Liver (tissue), 9 donors: ENCODE results near the gene COMMD4. TPM values are rescaled to one million over a fixed set of nuclear protein-coding genes. Genes with fewer than 3 reads are reported as not detected.

Experiments used
- DNase-seq: peaks from one replicate; pipeline ENCODE4 v3.0.0-alpha.2; 2017; ENCODE audit warnings: low spot score
- H3K27ac ChIP-seq, 2 donors: one replicate each; pipeline ENCODE4 v1.7.0; 2013; ENCODE audit warnings: inconsistent platforms in 2 of 2, low read length in 2 of 2, control low read depth in 1 of 2, low read depth in 1 of 2, mild to moderate bottlenecking in 1 of 2
- H3K27me3 ChIP-seq, 4 donors: one replicate each; pipeline versions ENCODE4 v1.6.1 to v1.7.0; 2013; ENCODE audit warnings: low read length in 3 of 4, inconsistent platforms in 1 of 4, mild to moderate bottlenecking in 1 of 4, moderate library complexity in 1 of 4; ENCODE audit not compliant: control insufficient read depth in 4 of 4, insufficient read depth in 4 of 4
- H3K36me3 ChIP-seq, 4 donors: one replicate each; pipeline versions ENCODE4 v1.6.1 to v1.7.0; 2013; ENCODE audit warnings: low read length in 3 of 4, mild to moderate bottlenecking in 3 of 4, low read depth in 1 of 4, moderate library complexity in 1 of 4; ENCODE audit not compliant: control insufficient read depth in 4 of 4, insufficient read depth in 3 of 4
- H3K4me1 ChIP-seq, 4 donors: one replicate each; pipeline versions ENCODE4 v1.6.1 to v1.7.0; 2013; ENCODE audit warnings: low read length in 3 of 4, mild to moderate bottlenecking in 3 of 4, moderate library complexity in 1 of 4; ENCODE audit not compliant: control insufficient read depth in 4 of 4, insufficient read depth in 4 of 4
- H3K4me3 ChIP-seq, 3 donors: one replicate each; pipeline versions ENCODE4 v1.6.1 to v1.7.0; 2013; ENCODE audit warnings: low read length in 3 of 3, control low read depth in 1 of 3, low read depth in 1 of 3, mild to moderate bottlenecking in 1 of 3
- H3K9ac ChIP-seq, 2 donors: one replicate each; pipeline ENCODE4 v1.7.0; 2013; ENCODE audit warnings: low read length in 2 of 2, mild to moderate bottlenecking in 2 of 2, moderate library complexity in 2 of 2, control low read depth in 1 of 2, low read depth in 1 of 2
- H3K9me3 ChIP-seq, 4 donors: one replicate each; pipeline versions ENCODE4 v1.6.1 to v1.7.0; 2013; ENCODE audit warnings: low read length in 3 of 4; ENCODE audit not compliant: control insufficient read depth in 4 of 4
- EGR1 ChIP-seq, 2 donors: IDR thresholded peaks; 2 replicates each; pipeline ENCODE4 v1.6.1; 2016 to 2018; ENCODE audit warnings: antibody characterized with exemption in 2 of 2, low read depth in 2 of 2
- FOXA1 ChIP-seq: IDR thresholded peaks from 2 replicates; pipeline ENCODE4 v1.6.1; 2016; ENCODE audit warnings: antibody characterized with exemption
- FOXA2 ChIP-seq: IDR thresholded peaks from 2 replicates; pipeline ENCODE4 v1.6.1; 2016; ENCODE audit warnings: antibody characterized with exemption
- GABPA ChIP-seq, 2 donors: IDR thresholded peaks in 1 of 2; conservative IDR thresholded peaks in 1 of 2; 2 replicates each; pipeline ENCODE4 v1.6.1; 2016; ENCODE audit warnings: antibody characterized with exemption in 2 of 2, mild to moderate bottlenecking in 1 of 2, moderate library complexity in 1 of 2
- HNF4A ChIP-seq, 2 donors: conservative IDR thresholded peaks; 2 replicates each; pipeline ENCODE4 v1.6.1; 2016; ENCODE audit warnings: antibody characterized with exemption in 2 of 2, mild to moderate bottlenecking in 2 of 2
- HNF4G ChIP-seq: IDR thresholded peaks from 2 replicates; pipeline ENCODE4 v1.6.1; 2016; ENCODE audit warnings: antibody characterized with exemption
- JUND ChIP-seq, 2 donors: IDR thresholded peaks; 2 replicates each; pipeline ENCODE4 v1.6.1; 2016; ENCODE audit warnings: antibody characterized with exemption in 2 of 2
- NR2F2 ChIP-seq: IDR thresholded peaks from 2 replicates; pipeline ENCODE4 v1.6.1; 2016; ENCODE audit warnings: antibody characterized with exemption
- RAD21 ChIP-seq, 2 donors: IDR thresholded peaks; 2 replicates each; pipeline ENCODE4 v1.6.1; 2016; ENCODE audit warnings: antibody characterized with exemption in 2 of 2, mild to moderate bottlenecking in 2 of 2
- RXRA ChIP-seq, 2 donors: IDR thresholded peaks; 2 replicates each; pipeline ENCODE4 v1.6.1; 2017 to 2018; ENCODE audit warnings: antibody characterized with exemption in 2 of 2, mild to moderate bottlenecking in 1 of 2
- SP1 ChIP-seq: IDR thresholded peaks from 2 replicates; pipeline ENCODE4 v1.6.1; 2018; ENCODE audit warnings: antibody characterized with exemption, mild to moderate bottlenecking
- TAF1 ChIP-seq: conservative IDR thresholded peaks from 2 replicates; pipeline ENCODE4 v1.6.1; 2016; ENCODE audit warnings: antibody characterized with exemption, mild to moderate bottlenecking
- YY1 ChIP-seq: IDR thresholded peaks from 2 replicates; pipeline ENCODE4 v1.6.1; 2016; ENCODE audit warnings: antibody characterized with exemption, mild to moderate bottlenecking
- ZBTB33 ChIP-seq: IDR thresholded peaks from 2 replicates; pipeline ENCODE4 v1.6.1; 2016; ENCODE audit warnings: antibody characterized with exemption
- WGBS: extraction: QIAGEN DNeasy Blood & Tissue Kit; methylation state at CpG from one replicate; pipeline ENCODE4 v1.1.7; 2013; 5-methylcytosine and 5-hydroxymethylcytosine counted together
- polyA plus RNA-seq, 2 donors: library from polyadenylated mRNA; stranded (reverse) in 1 of 2; unstranded in 1 of 2; fragments of 200-250 nt in 1 of 2; fragments of >200 nt in 1 of 2; fragmentation: Nextera tagmentation in 1 of 2; extraction: Ambion mirVana in 1 of 2; gene quantifications; one replicate each; pipeline versions ENCODE4 v1.2.1 to v1.2.3, GENCODE V29; 2013 to 2015
- total RNA-seq, 2 donors: library from RNA; depleted of rRNA; stranded (reverse); fragments of >200 nt; gene quantifications; one replicate each; pipeline ENCODE4 v1.2.3, GENCODE V29; 2014
- TF ChIP-seq, protein P1 (sequence below): fragments of 150-350 bp; IDR thresholded peaks from 2 replicates; pipeline ENCODE4 v1.5.1; 2017; ENCODE audit warnings: improper control_type of control experiment, low read depth, low read length; ENCODE audit not compliant: missing input control
- TF ChIP-seq, protein P2 (sequence below): IDR thresholded peaks from 2 replicates; pipeline ENCODE4 v1.6.1; 2016; ENCODE audit warnings: antibody characterized with exemption
- TF ChIP-seq, protein P3 (sequence below): IDR thresholded peaks from 2 replicates; pipeline ENCODE4 v1.6.1; 2016; ENCODE audit warnings: antibody characterized with exemption
- donor health status: healthy.
- donor health status: healthy.
- donor health status: healthy.
- donor health status: healthy.
- donor health status: healthy.

Gene COMMD4
- total and polyA plus RNA-seq, 4 donors = 21.2 to 56.0 (median 37.3) TPM

DNA sequence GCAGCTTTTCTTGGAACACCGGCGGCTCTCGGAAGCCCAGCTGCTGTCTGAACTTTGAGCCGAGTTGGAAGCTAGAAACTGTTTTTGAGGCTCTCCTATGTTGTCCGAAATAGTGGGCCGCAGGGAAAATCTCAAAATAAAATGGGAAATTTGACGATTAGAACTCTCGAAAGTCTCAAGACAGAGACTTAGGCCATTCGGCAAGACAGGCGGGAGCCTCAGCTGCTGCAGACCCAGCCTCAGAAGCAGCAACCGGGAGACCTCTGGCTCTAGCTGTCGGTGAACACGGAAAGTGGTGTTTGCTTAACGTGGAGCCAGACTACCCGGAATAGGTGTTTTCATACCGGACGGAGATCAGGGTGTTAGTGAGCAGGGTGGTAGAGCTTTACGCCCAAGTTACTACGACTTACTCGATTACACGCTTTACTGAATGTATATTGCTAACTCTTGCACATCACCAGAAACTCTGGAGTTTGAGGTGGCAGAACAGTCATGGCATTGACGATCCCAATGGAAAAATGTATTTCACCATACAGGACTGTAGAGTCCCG lies 32.9 kb downstream of the COMMD4 start:
- H3K36me3 ChIP-seq = peaks cover 8 to 47% (median 28%) of the 10 kb centered on the region in 4 donors
- TF ChIP-seq RAD21 (IDR thresholded peaks at IDR 0.05) (peak; percentile 4 to 40), RXRA (IDR thresholded peaks at IDR 0.05) (peak; percentile 6 to 59), TAF1 (peak; percentile 13), SP1 (peak; percentile 84), HNF4G (peak; percentile 64), NR2F2 (peak; percentile 83), FOXA2 (no peak), JUND (IDR thresholded peaks at IDR 0.05) (no peak), GABPA (IDR thresholded peaks at IDR 0.05 in 1 of 2, conservative IDR thresholded peaks at IDR 0.05 in 1 of 2) (peak in 1 of 2 donors; percentile 1), HNF4A (conservative IDR thresholded peaks at IDR 0.05) (peak; percentile 78 to 85), YY1 (peak; percentile 61), EGR1 (IDR thresholded peaks at IDR 0.05; ENCODE audit: low read depth in 2 of 2) (no peak)
- TF ChIP-seq, protein P1, sequence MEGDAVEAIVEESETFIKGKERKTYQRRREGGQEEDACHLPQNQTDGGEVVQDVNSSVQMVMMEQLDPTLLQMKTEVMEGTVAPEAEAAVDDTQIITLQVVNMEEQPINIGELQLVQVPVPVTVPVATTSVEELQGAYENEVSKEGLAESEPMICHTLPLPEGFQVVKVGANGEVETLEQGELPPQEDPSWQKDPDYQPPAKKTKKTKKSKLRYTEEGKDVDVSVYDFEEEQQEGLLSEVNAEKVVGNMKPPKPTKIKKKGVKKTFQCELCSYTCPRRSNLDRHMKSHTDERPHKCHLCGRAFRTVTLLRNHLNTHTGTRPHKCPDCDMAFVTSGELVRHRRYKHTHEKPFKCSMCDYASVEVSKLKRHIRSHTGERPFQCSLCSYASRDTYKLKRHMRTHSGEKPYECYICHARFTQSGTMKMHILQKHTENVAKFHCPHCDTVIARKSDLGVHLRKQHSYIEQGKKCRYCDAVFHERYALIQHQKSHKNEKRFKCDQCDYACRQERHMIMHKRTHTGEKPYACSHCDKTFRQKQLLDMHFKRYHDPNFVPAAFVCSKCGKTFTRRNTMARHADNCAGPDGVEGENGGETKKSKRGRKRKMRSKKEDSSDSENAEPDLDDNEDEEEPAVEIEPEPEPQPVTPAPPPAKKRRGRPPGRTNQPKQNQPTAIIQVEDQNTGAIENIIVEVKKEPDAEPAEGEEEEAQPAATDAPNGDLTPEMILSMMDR = no peak
- TF ChIP-seq, protein P2, sequence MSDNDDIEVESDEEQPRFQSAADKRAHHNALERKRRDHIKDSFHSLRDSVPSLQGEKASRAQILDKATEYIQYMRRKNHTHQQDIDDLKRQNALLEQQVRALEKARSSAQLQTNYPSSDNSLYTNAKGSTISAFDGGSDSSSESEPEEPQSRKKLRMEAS = peak; percentile 54
- TF ChIP-seq, protein P3, sequence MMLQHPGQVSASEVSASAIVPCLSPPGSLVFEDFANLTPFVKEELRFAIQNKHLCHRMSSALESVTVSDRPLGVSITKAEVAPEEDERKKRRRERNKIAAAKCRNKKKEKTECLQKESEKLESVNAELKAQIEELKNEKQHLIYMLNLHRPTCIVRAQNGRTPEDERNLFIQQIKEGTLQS = no peak
- H3K27ac ChIP-seq = peak overlapping the region; percentile 98 to 99
- no peak for DNase-seq
- 3% methylated on average over 23 of the region's 23 CpGs for WGBS
- H3K9me3 ChIP-seq = no peaks in the 10 kb centered on the region
- peak overlapping the region; percentile 89 to 98 for H3K9ac ChIP-seq
- peak overlapping the region; percentile 79 to 90 (median 86) for H3K4me3 ChIP-seq
- peaks cover 1 to 22% (median 20%) of the 10 kb centered on the region in 4 donors for H3K4me1 ChIP-seq
- H3K27me3 ChIP-seq = no peaks in the 10 kb centered on the region

DNA sequence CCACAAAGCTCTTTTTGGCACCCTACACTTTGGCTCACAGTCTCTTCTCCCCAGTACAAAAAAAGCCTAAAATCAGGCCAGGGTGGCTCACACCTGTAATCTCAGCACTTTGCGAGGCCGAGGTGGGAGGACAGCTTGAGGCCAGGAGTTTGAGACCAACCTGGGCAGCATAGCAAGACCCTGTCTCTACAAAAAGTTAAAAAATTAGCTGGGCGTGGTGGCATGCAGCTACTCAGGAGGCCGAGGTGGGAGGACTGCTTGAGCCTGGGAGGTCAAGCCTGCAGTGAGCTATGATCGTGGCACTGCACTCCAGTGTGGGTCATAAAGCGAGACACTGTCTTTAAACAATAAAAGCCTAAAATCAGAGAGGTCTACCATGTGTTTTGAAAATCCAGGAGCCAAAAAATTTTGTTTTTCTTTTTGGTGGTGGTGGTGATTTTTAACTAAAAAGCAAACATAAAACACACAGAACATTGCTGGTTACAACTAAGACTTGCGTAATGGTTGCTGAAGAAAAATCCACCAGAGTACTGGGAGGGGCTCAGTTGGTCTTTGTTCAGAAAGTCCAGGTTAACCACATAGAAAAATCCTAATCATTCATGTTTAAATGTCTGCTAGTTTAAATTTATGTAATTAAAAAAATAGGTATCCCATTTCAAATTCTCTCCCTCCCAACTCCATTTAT lies 34.2 kb downstream of the COMMD4 start:
- WGBS = 60% methylated on average over 7 of the region's 7 CpGs
- Histone ChIP-seq H3K27me3 (no peaks in the 10 kb centered on the region), H3K9me3 (no peaks in the 10 kb centered on the region), H3K36me3 (peaks cover 6 to 42% (median 30%) of the 10 kb centered on the region in 4 donors), H3K4me1 (peaks cover 1 to 22% (median 20%) of the 10 kb centered on the region in 4 donors), H3K9ac (no peak overlapping the region), H3K4me3 (no peak overlapping the region), H3K27ac (peak overlapping the region; percentile 98 to 99)
- DNase-seq = no peak
- peak; percentile 31 for TF ChIP-seq SP1
- TF ChIP-seq HNF4A (conservative IDR thresholded peaks at IDR 0.05) = peak; percentile 65 to 72
- TF ChIP-seq YY1 = peak; percentile 69
- TF ChIP-seq EGR1 (IDR thresholded peaks at IDR 0.05; ENCODE audit: low read depth in 2 of 2) = no peak
- peak in 1 of 2 donors; percentile 33 for TF ChIP-seq RXRA (IDR thresholded peaks at IDR 0.05)
- peak; percentile 16 for TF ChIP-seq FOXA2
- no peak for TF ChIP-seq ZBTB33
- no peak for TF ChIP-seq FOXA1
- peak in 1 of 2 donors; percentile 19 for TF ChIP-seq GABPA (IDR thresholded peaks at IDR 0.05 in 1 of 2, conservative IDR thresholded peaks at IDR 0.05 in 1 of 2)
- TF ChIP-seq NR2F2 = no peak
- TF ChIP-seq, protein P1 = no peak
- TF ChIP-seq, protein P2 = no peak
